GM12878 (cell line): ENCODE measurements around the gene BCL11A. TPM values are rescaled to one million over a fixed set of nuclear protein-coding genes. Genes with fewer than 3 reads are reported as not detected.
A peak's percentile ranks its signal among the peaks of the same experiment; 100 is the strongest.

ENCODE experiments used
- ATAC-seq: fragments of 200-7000 bp; cut with Tn5 transposase; 3 replicates; pipeline ENCODE4 v1.9.1; 2020; ENCODE audit warnings: mild to moderate bottlenecking, moderate library complexity
- BruUV-seq: library from RNA; stranded (reverse); fragments of 400-500 nt; replicated peaks from 2 replicates; lab custom pipeline; 2021; lab: Mats Ljungman, UMichigan
- CTCF ChIA-PET: fragments of 300-600 bp; sonication (Branson Sonifier 250); formaldehyde crosslinking; extraction: SDS; loops from one replicate; lab custom pipeline; 2021; ENCODE audit warnings: inconsistent platforms; lab: Yijun Ruan, JAX
- POLR2A ChIA-PET: fragments of 350-600 bp; formaldehyde crosslinking; extraction: SDS; loops from one replicate; lab custom pipeline; 2021; ENCODE audit warnings: inconsistent platforms; lab: Charles Lee
- RAD21 ChIA-PET: fragments of 300-600 bp; sonication (Branson Sonifier 250); formaldehyde crosslinking; loops from one replicate; lab custom pipeline; 2023; ENCODE audit warnings: antibody characterized with exemption; ENCODE audit not compliant: unreplicated experiment; lab: Charles Lee
- SMC1A ChIA-PET: fragments of 300-600 bp; sonication (Branson Sonifier 250); formaldehyde crosslinking; loops from one replicate; lab custom pipeline; 2023; ENCODE audit not compliant: unreplicated experiment, uncharacterized antibody; lab: Charles Lee
- DNase-seq: peaks from one replicate; pipeline ENCODE4 v3.0.0-alpha.2; 2011; ENCODE audit warnings: low read depth, low spot score
- FAIRE-seq: peaks from 3 replicates; lab custom pipeline; 2011; peaks lifted over from hg19 to GRCh38; lab: Jason Lieb, UNC
- H2AFZ ChIP-seq: 2 replicates; pipeline ENCODE4 v1.6.0; 2011; ENCODE audit warnings: low read depth, low read length, control low read depth; ENCODE audit not compliant: control insufficient read depth
- H3K27ac ChIP-seq: 2 replicates; pipeline ENCODE4 v1.5.1; 2011; ENCODE audit warnings: control low read depth; ENCODE audit not compliant: control insufficient read depth, insufficient read depth
- H3K27me3 ChIP-seq, 2 experiments: replicated peaks in 1 of 2; 2 replicates each; pipeline versions ENCODE4 v1.6.0 to v1.6.1; 2011; ENCODE audit warnings: low read length in 1 of 2; ENCODE audit not compliant: control insufficient read depth in 2 of 2, insufficient read depth in 2 of 2
- H3K36me3 ChIP-seq, 2 experiments: 2 replicates each; pipeline ENCODE4 v1.5.1; 2011; ENCODE audit warnings: low read length in 1 of 2; ENCODE audit not compliant: control insufficient read depth in 2 of 2, insufficient read depth in 2 of 2
- H3K4me1 ChIP-seq: 2 replicates; pipeline ENCODE4 v1.6.1; 2011; ENCODE audit warnings: mild to moderate bottlenecking, low read length, moderate library complexity, mixed read lengths; ENCODE audit not compliant: control insufficient read depth, insufficient read depth
- H3K4me2 ChIP-seq: 2 replicates; pipeline ENCODE4 v1.6.0; 2011; ENCODE audit warnings: control low read depth; ENCODE audit not compliant: control insufficient read depth, insufficient read depth
- H3K4me3 ChIP-seq: fragments of 200-600 bp; sonication (generic); 2 replicates; pipeline ENCODE4 v1.5.1; 2016
- H3K79me2 ChIP-seq: 2 replicates; pipeline ENCODE4 v1.6.0; 2011; ENCODE audit warnings: low read length; ENCODE audit not compliant: control insufficient read depth, insufficient read depth
- H3K9ac ChIP-seq: 2 replicates; pipeline ENCODE4 v1.8.0; 2011; ENCODE audit warnings: low read length, control low read depth, mixed read lengths; ENCODE audit not compliant: control insufficient read depth, insufficient read depth
- H3K9me3 ChIP-seq: replicated peaks from 3 replicates; pipeline ENCODE4 v1.5.1; 2011; ENCODE audit warnings: mild to moderate bottlenecking, low read length; ENCODE audit not compliant: control insufficient read depth, insufficient read depth
- H4K20me1 ChIP-seq: 2 replicates; pipeline ENCODE4 v1.6.0; 2011; ENCODE audit not compliant: control insufficient read depth, insufficient read depth
- ATF3 ChIP-seq: IDR thresholded peaks from 2 replicates; pipeline ENCODE4 v1.6.1; 2011; ENCODE audit warnings: low read depth, mild to moderate bottlenecking, low read length, moderate library complexity, borderline replicate concordance; ENCODE audit errors: extremely low read depth
- BMI1 ChIP-seq: fragments of 450-650 bp; IDR thresholded peaks from 2 replicates; pipeline ENCODE4 v1.6.1; 2016; ENCODE audit warnings: mild to moderate bottlenecking, moderate library complexity, borderline replicate concordance
- CBX3 ChIP-seq: fragments of 200-600 bp; sonication (generic); IDR thresholded peaks from 2 replicates; pipeline ENCODE4 v1.6.1; 2016; ENCODE audit warnings: low read depth, borderline replicate concordance
- E2F4 ChIP-seq: IDR thresholded peaks from 2 replicates; pipeline ENCODE4 v1.6.1; 2012; ENCODE audit warnings: low read depth, low read length, improper control_type of control experiment
- HDGF ChIP-seq: fragments of 450-650 bp; IDR thresholded peaks from 2 replicates; pipeline ENCODE4 v1.6.1; 2016; ENCODE audit warnings: antibody characterized with exemption
- IKZF1 ChIP-seq: fragments of 450-650 bp; conservative IDR thresholded peaks from 2 replicates; pipeline ENCODE4 v1.6.1; 2017; ENCODE audit warnings: antibody characterized with exemption, mild to moderate bottlenecking
- NFXL1 ChIP-seq: fragments of 450-650 bp; IDR thresholded peaks from 2 replicates; pipeline ENCODE4 v1.6.1; 2017; ENCODE audit warnings: antibody characterized with exemption, mild to moderate bottlenecking, borderline replicate concordance
- NFYA ChIP-seq: IDR thresholded peaks from 2 replicates; pipeline ENCODE4 v1.6.1; 2011; ENCODE audit warnings: low read depth, mild to moderate bottlenecking, low read length, improper control_type of control experiment, borderline replicate concordance
- PAX5 ChIP-seq: IDR thresholded peaks from 2 replicates; pipeline ENCODE4 v1.6.1; 2011; ENCODE audit warnings: low read depth, low read length, borderline replicate concordance
- PBX3 ChIP-seq: IDR thresholded peaks from 2 replicates; pipeline ENCODE4 v1.6.1; 2011; ENCODE audit warnings: mild to moderate bottlenecking, low read depth, low read length, moderate library complexity; ENCODE audit not compliant: insufficient replicate concordance
- POLR2A ChIP-seq: IDR thresholded peaks from 2 replicates; pipeline ENCODE4 v1.6.1; 2011; ENCODE audit warnings: low read depth, mild to moderate bottlenecking, low read length
- RAD21 ChIP-seq: IDR thresholded peaks from 2 replicates; pipeline ENCODE4 v1.6.1; 2011; ENCODE audit warnings: mild to moderate bottlenecking, low read depth, low read length, moderate library complexity; ENCODE audit not compliant: insufficient read depth
- RFX5 ChIP-seq: IDR thresholded peaks from 2 replicates; pipeline ENCODE4 v1.6.1; 2011; ENCODE audit warnings: low read depth, low read length, improper control_type of control experiment
- TCF3 ChIP-seq: IDR thresholded peaks from 2 replicates; pipeline ENCODE4 v1.6.1; 2012; ENCODE audit warnings: low read depth, mild to moderate bottlenecking, low read length, borderline replicate concordance; ENCODE audit not compliant: insufficient read depth
- TCF7 ChIP-seq: IDR thresholded peaks from 2 replicates; pipeline ENCODE4 v1.6.1; 2014; ENCODE audit warnings: antibody characterized with exemption, borderline replicate concordance
- WRNIP1 ChIP-seq: IDR thresholded peaks from 2 replicates; pipeline ENCODE4 v1.6.1; 2011; ENCODE audit warnings: low read depth, low read length, improper control_type of control experiment, borderline replicate concordance
- YY1 ChIP-seq: IDR thresholded peaks from 2 replicates; pipeline ENCODE4 v1.6.1; 2011; ENCODE audit warnings: low read depth, mild to moderate bottlenecking, low read length
- WGBS: methylation state at CpG from one replicate; pipeline ENCODE4 v1.1.6; 2016; ENCODE audit warnings: low lambda C conversion rate; ENCODE audit not compliant: insufficient replicate concordance, insufficient coverage; ENCODE audit errors: missing lambda C conversion rate; 5-methylcytosine and 5-hydroxymethylcytosine counted together
- in situ Hi-C: fragments of 300-500 bp; cut with MboI; formaldehyde crosslinking; loops from 9 replicates; pipeline ENCODE4 v1.14.3; 2018; ENCODE audit warnings: mixed read lengths
- intact Hi-C: fragments of 100-400 bp; cut with micrococcal nuclease; formaldehyde crosslinking; loops from one replicate; pipeline ENCODE4 v1.14.2; 2022; ENCODE audit not compliant: unreplicated experiment
- polyA plus RNA-seq, 11 experiments: library from polyadenylated mRNA; depleted of rRNA in 4 of 11; unstranded in 6 of 11; stranded (reverse) in 5 of 11; fragments of >200 nt; fragmentation: Nextera tagmentation in 4 of 11; fragmentation: Illumina TruSeq in 1 of 11; extraction: Ambion mirVana in 4 of 11; extraction: Trizol in 1 of 11; gene quantifications; 1 replicate in 1 of 11; 2 replicates in 10 of 11; pipeline versions ENCODE4 v1.2.1 to v1.2.3, GENCODE V29; 2011 to 2016; ENCODE audit warnings: inconsistent platforms in 2 of 11, missing spikeins in 2 of 11, low read depth in 1 of 11
- total RNA-seq, 4 experiments: library from RNA; depleted of rRNA in 3 of 4; stranded (reverse); fragments of >200 nt in 3 of 4; fragmentation: Illumina TruSeq in 1 of 4; extraction: Trizol in 1 of 4; gene quantifications; 2 replicates each; pipeline versions ENCODE4 v1.2.1 to v1.2.3, GENCODE V29; 2013 to 2021
- TF ChIP-seq, protein P1 (sequence below): fragments of 450-650 bp; IDR thresholded peaks from 2 replicates; pipeline ENCODE4 v1.6.1; 2017; ENCODE audit warnings: antibody characterized with exemption, mild to moderate bottlenecking, moderate library complexity

The BCL11A gene
- total and polyA plus RNA-seq, 10 of the 15 experiments (the other 5 are each of a cell fraction or from before 2014, with no cell fraction given), result 7.5 to 26.6 (median 11.1) TPM; not detected in 1

GRCh38 chr2:60512062-60512622, 41.3 kb downstream of the BCL11A start (continued):
- TF ChIP-seq E2F4 (no peak), HDGF (no peak), PAX5 (peak; percentile 32; the same call in 1 of the 2 replicates), CBX3 (no peak), NFXL1 (no peak), TCF3 (0 out of 2 replicates have a peak, but pooled peaks have one; percentile 45), POLR2A (0 out of 2 replicates have a peak, but pooled peaks have one; percentile 33)

GRCh38 chr2:60510713-60511112, 42.7 kb downstream of the BCL11A start:
- no peak for FAIRE-seq
- TF ChIP-seq TCF7 (no peak), WRNIP1 (no peak), YY1 (no peak), NFYA (no peak), TCF3 (no peak), IKZF1 (no peak), ATF3 (no peak), RFX5 (no peak), PBX3 (no peak), RAD21 (no peak), BMI1 (no peak)
- TF ChIP-seq, protein P1, sequence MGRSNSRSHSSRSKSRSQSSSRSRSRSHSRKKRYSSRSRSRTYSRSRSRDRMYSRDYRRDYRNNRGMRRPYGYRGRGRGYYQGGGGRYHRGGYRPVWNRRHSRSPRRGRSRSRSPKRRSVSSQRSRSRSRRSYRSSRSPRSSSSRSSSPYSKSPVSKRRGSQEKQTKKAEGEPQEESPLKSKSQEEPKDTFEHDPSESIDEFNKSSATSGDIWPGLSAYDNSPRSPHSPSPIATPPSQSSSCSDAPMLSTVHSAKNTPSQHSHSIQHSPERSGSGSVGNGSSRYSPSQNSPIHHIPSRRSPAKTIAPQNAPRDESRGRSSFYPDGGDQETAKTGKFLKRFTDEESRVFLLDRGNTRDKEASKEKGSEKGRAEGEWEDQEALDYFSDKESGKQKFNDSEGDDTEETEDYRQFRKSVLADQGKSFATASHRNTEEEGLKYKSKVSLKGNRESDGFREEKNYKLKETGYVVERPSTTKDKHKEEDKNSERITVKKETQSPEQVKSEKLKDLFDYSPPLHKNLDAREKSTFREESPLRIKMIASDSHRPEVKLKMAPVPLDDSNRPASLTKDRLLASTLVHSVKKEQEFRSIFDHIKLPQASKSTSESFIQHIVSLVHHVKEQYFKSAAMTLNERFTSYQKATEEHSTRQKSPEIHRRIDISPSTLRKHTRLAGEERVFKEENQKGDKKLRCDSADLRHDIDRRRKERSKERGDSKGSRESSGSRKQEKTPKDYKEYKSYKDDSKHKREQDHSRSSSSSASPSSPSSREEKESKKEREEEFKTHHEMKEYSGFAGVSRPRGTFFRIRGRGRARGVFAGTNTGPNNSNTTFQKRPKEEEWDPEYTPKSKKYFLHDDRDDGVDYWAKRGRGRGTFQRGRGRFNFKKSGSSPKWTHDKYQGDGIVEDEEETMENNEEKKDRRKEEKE, result no peak

More at GRCh38 chr2:60510713-60511112, 42.7 kb downstream of the BCL11A start:
- ATAC-seq (no peak), DNase-seq (no peak)
- no peaks in the 10 kb centered on the region for H3K27me3 ChIP-seq
- intact Hi-C loops, result no loop called here
- H3K4me3 ChIP-seq, result no peak overlapping the region
- peaks cover 0 to 11% of the 10 kb centered on the region in 2 experiments; a peak in 2 of 4 replicates for H3K36me3 ChIP-seq
- 31% methylated on average over 2 of the region's 2 CpGs for WGBS
- CTCF ChIA-PET, result no interaction called here
- POLR2A ChIA-PET, result no interaction called here
- SMC1A ChIA-PET, result no interaction called here
- H4K20me1 ChIP-seq, result no peaks in the 10 kb centered on the region
- no TSS peak for BruUV-seq
- peaks cover 78% of the 10 kb centered on the region for H3K79me2 ChIP-seq
- H3K27ac ChIP-seq, result no peak overlapping the region
- H2AFZ ChIP-seq, result no peak overlapping the region
- RAD21 ChIA-PET, result no interaction called here
- in situ Hi-C loops, result no loop called here
- no peaks in the 10 kb centered on the region for H3K9me3 ChIP-seq
- no peak overlapping the region for H3K4me2 ChIP-seq
- H3K9ac ChIP-seq, result no peak overlapping the region
- peaks cover 55% of the 10 kb centered on the region for H3K4me1 ChIP-seq
